H1 (cell line): ENCODE measurements around the gene SLC23A1. TPM values are rescaled to one million over a fixed set of nuclear protein-coding genes. Genes with fewer than 3 reads are reported as not detected.

ENCODE experiments used
- CTCF ChIA-PET: fragments of 300-600 bp; sonication (Branson Sonifier 250); formaldehyde crosslinking; loops from one replicate; lab custom pipeline; 2021; ENCODE audit not compliant: partially characterized antibody; lab: Charles Lee
- POLR2A ChIA-PET: fragments of 300-600 bp; sonication (Branson Sonifier 250); formaldehyde crosslinking; loops from one replicate; lab custom pipeline; 2021; ENCODE audit warnings: inconsistent platforms; ENCODE audit not compliant: partially characterized antibody; lab: Charles Lee
- DNase-seq, 2 experiments: peaks; one replicate each; pipeline versions ENCODE4 v3.0.0 to v3.0.0-alpha.2; 2010 to 2022; ENCODE audit warnings: low spot score in 2 of 2, low read depth in 1 of 2, mixed read lengths in 1 of 2
- FAIRE-seq: peaks from 2 replicates; lab custom pipeline; 2011; peaks lifted over from hg19 to GRCh38; lab: Jason Lieb, UNC
- H2AFZ ChIP-seq: 2 replicates; pipeline ENCODE4 v1.8.1; 2012; ENCODE audit warnings: low read length, inconsistent platforms
- H2AK5ac ChIP-seq: 2 replicates; pipeline ENCODE4 v1.6.1; 2013; ENCODE audit warnings: low read depth, low read length
- H2BK120ac ChIP-seq: replicated peaks from 2 replicates; pipeline ENCODE3; 2013; ENCODE audit warnings: low read depth, low read length, inconsistent platforms
- H2BK12ac ChIP-seq: 2 replicates; pipeline ENCODE4 v1.6.1; 2013; ENCODE audit warnings: low read depth, low read length
- H2BK15ac ChIP-seq: 2 replicates; pipeline ENCODE4 v1.6.1; 2013; ENCODE audit warnings: low read length
- H2BK20ac ChIP-seq: 2 replicates; pipeline ENCODE4 v1.6.1; 2013; ENCODE audit warnings: low read length
- H2BK5ac ChIP-seq: 2 replicates; pipeline ENCODE4 v1.6.1; 2013; ENCODE audit warnings: low read depth, low read length
- H3K14ac ChIP-seq: 2 replicates; pipeline ENCODE4 v1.6.1; 2013; ENCODE audit warnings: inconsistent platforms; ENCODE audit not compliant: insufficient read length
- H3K18ac ChIP-seq: 2 replicates; pipeline ENCODE4 v1.6.1; 2013; ENCODE audit warnings: low read length; ENCODE audit errors: extremely low read depth
- H3K23ac ChIP-seq: 2 replicates; pipeline ENCODE4 v1.6.1; 2013; ENCODE audit warnings: inconsistent platforms; ENCODE audit not compliant: insufficient read length
- H3K23me2 ChIP-seq: 2 replicates; pipeline ENCODE4 v1.6.1; 2013; ENCODE audit warnings: low read depth, low read length
- H3K27ac ChIP-seq: 2 replicates; pipeline ENCODE4 v1.6.1; 2011; ENCODE audit warnings: low read depth, low read length, inconsistent platforms
- H3K27me3 ChIP-seq, 4 experiments: replicated peaks in 1 of 4; 1 replicate in 1 of 4; 2 replicates in 3 of 4; pipeline versions ENCODE4 v1.6.1 to v1.8.1; 2011 to 2013; ENCODE audit warnings: low read length in 3 of 4, mild to moderate bottlenecking in 3 of 4, inconsistent platforms in 2 of 4, mixed read lengths in 2 of 4, moderate library complexity in 1 of 4; ENCODE audit not compliant: control insufficient read depth in 3 of 4, insufficient read depth in 3 of 4; ENCODE audit errors: extremely low read depth in 1 of 4
- H3K36me3 ChIP-seq, 4 experiments: 2 replicates each; pipeline versions ENCODE4 v1.6.1 to v1.8.1; 2011 to 2013; ENCODE audit warnings: mild to moderate bottlenecking in 4 of 4, low read length in 3 of 4, moderate library complexity in 2 of 4, control low read depth in 1 of 4, inconsistent platforms in 1 of 4; ENCODE audit not compliant: insufficient read depth in 4 of 4, control insufficient read depth in 2 of 4
- H3K4ac ChIP-seq: replicated peaks from 2 replicates; pipeline ENCODE3; 2013; ENCODE audit warnings: low read length, low read depth, mixed read lengths, inconsistent platforms; ENCODE audit not compliant: insufficient read length
- H3K4me1 ChIP-seq, 4 experiments: replicated peaks in 1 of 4; 1 replicate in 1 of 4; 2 replicates in 3 of 4; pipeline versions ENCODE4 v1.6.1 to v1.8.1; 2011 to 2013; ENCODE audit warnings: low read length in 3 of 4, inconsistent platforms in 2 of 4, mixed read lengths in 1 of 4; ENCODE audit not compliant: insufficient read depth in 4 of 4, control insufficient read depth in 3 of 4
- H3K4me2 ChIP-seq, 2 experiments: 2 replicates each; pipeline versions ENCODE4 v1.6.1 to v1.8.1; 2011 to 2013; ENCODE audit warnings: low read depth in 2 of 2, low read length in 2 of 2, control low read depth in 1 of 2, inconsistent platforms in 1 of 2, mild to moderate bottlenecking in 1 of 2; ENCODE audit not compliant: insufficient read depth in 1 of 2
- H3K4me3 ChIP-seq, 4 experiments: fragments of 200-600, 300-600 bp in 1 of 4; sonication (generic), shearing (Covaris generic), sonication (Bioruptor Twin) in 1 of 4; 2 replicates each; pipeline versions ENCODE4 v1.5.1 to v1.8.1; 2011 to 2016; ENCODE audit warnings: low read length in 4 of 4, low read depth in 3 of 4, control low read depth in 2 of 4, inconsistent platforms in 2 of 4, mild to moderate bottlenecking in 2 of 4, mixed read lengths in 1 of 4, moderate library complexity in 1 of 4; ENCODE audit not compliant: insufficient read depth in 2 of 4; ENCODE audit errors: extremely low read depth in 1 of 4
- H3K56ac ChIP-seq: replicated peaks from 2 replicates; pipeline ENCODE3; 2013; ENCODE audit warnings: low read depth, mild to moderate bottlenecking, mixed read lengths, low read length, inconsistent platforms; ENCODE audit not compliant: insufficient read length
- H3K79me1 ChIP-seq: 2 replicates; pipeline ENCODE4 v1.6.1; 2013; ENCODE audit warnings: low read depth, low read length, control low read depth
- H3K79me2 ChIP-seq, 2 experiments: 2 replicates each; pipeline versions ENCODE4 v1.6.1 to v1.8.1; 2012 to 2013; ENCODE audit warnings: low read length in 2 of 2, mild to moderate bottlenecking in 2 of 2, inconsistent platforms in 1 of 2; ENCODE audit not compliant: insufficient read depth in 2 of 2, control insufficient read depth in 1 of 2
- H3K9ac ChIP-seq, 4 experiments: replicated peaks in 1 of 4; 1 replicate in 1 of 4; 2 replicates in 3 of 4; pipeline versions ENCODE4 v1.6.1 to v1.8.1; 2011 to 2013; ENCODE audit warnings: low read depth in 3 of 4, low read length in 3 of 4, control low read depth in 2 of 4, mild to moderate bottlenecking in 2 of 4, moderate library complexity in 2 of 4, inconsistent platforms in 1 of 4; ENCODE audit errors: extremely low read depth in 1 of 4
- H3K9me3 ChIP-seq, 2 experiments: 2 replicates each; pipeline versions ENCODE4 v1.6.1 to v1.8.1; 2012 to 2013; ENCODE audit warnings: mild to moderate bottlenecking in 2 of 2, moderate library complexity in 2 of 2, control low read depth in 1 of 2, inconsistent platforms in 1 of 2, low read depth in 1 of 2, low read length in 1 of 2, mixed read lengths in 1 of 2; ENCODE audit not compliant: insufficient read depth in 2 of 2
- H4K20me1 ChIP-seq, 2 experiments: replicated peaks in 1 of 2; 2 replicates each; pipeline versions ENCODE3 to v1.8.1; 2011 to 2013; ENCODE audit warnings: inconsistent platforms in 2 of 2, low read length in 2 of 2, mild to moderate bottlenecking in 1 of 2; ENCODE audit not compliant: insufficient read depth in 2 of 2, control insufficient read depth in 1 of 2
- H4K5ac ChIP-seq: 2 replicates; pipeline ENCODE4 v1.6.1; 2013; ENCODE audit warnings: low read length, low read depth, mixed read lengths, inconsistent platforms; ENCODE audit not compliant: insufficient read length
- H4K8ac ChIP-seq: 2 replicates; pipeline ENCODE4 v1.8.0; 2013; ENCODE audit warnings: mild to moderate bottlenecking, moderate library complexity, low read length, inconsistent platforms; ENCODE audit not compliant: insufficient read depth; ENCODE audit errors: extremely low read depth
- H4K91ac ChIP-seq: replicated peaks from 2 replicates; pipeline ENCODE3; 2013; ENCODE audit warnings: low read length, mixed read lengths, inconsistent platforms; ENCODE audit not compliant: insufficient read length
- BCL11A ChIP-seq, 2 experiments: IDR thresholded peaks; one replicate each; pipeline ENCODE4 v1.6.1; 2011; ENCODE audit warnings: low read depth in 2 of 2, low read length in 2 of 2, mild to moderate bottlenecking in 2 of 2
- CEBPB ChIP-seq: IDR thresholded peaks from 2 replicates; pipeline ENCODE4 v1.6.1; 2012; ENCODE audit warnings: low read depth, low read length
- CTBP2 ChIP-seq: IDR thresholded peaks from 2 replicates; pipeline ENCODE4 v1.7.0; 2011; ENCODE audit warnings: borderline replicate concordance, mild to moderate bottlenecking, moderate library complexity, mixed read lengths, low read length; ENCODE audit not compliant: insufficient read depth, insufficient read length
- EZH2 ChIP-seq: fragments of 200-600 bp; sonication (generic); IDR thresholded peaks from 2 replicates; pipeline ENCODE4 v1.7.1; 2012; ENCODE audit warnings: low read depth, mild to moderate bottlenecking, moderate library complexity, low read length, inconsistent platforms; ENCODE audit not compliant: severe bottlenecking
- HDAC2 ChIP-seq, 2 experiments: fragments of 300-600 bp in 1 of 2; sonication (generic) in 1 of 2; IDR thresholded peaks; 2 replicates each; pipeline ENCODE4 v1.6.1; 2011 to 2012; ENCODE audit warnings: low read depth in 2 of 2, low read length in 2 of 2, mild to moderate bottlenecking in 2 of 2, moderate library complexity in 2 of 2, borderline replicate concordance in 1 of 2, inconsistent platforms in 1 of 2
- MAFK ChIP-seq: IDR thresholded peaks from 2 replicates; pipeline ENCODE4 v1.6.1; 2012; ENCODE audit warnings: low read depth, mild to moderate bottlenecking, improper control_type of control experiment, low read length
- RNF2 ChIP-seq: fragments of 200-900, 300-1000 bp; sonication (generic); IDR thresholded peaks from 2 replicates; pipeline ENCODE4 v1.7.1; 2016; ENCODE audit warnings: borderline replicate concordance, low read depth, mild to moderate bottlenecking, antibody characterized with exemption, low read length; ENCODE audit not compliant: poor library complexity, severe bottlenecking; ENCODE audit errors: missing control alignments
- RXRA ChIP-seq: IDR thresholded peaks from 2 replicates; pipeline ENCODE4 v1.6.1; 2011; ENCODE audit warnings: low read depth, mild to moderate bottlenecking, low read length, moderate library complexity; ENCODE audit not compliant: insufficient read depth
- SAP30 ChIP-seq: fragments of 300-600 bp; sonication (generic); IDR thresholded peaks from 2 replicates; pipeline ENCODE4 v1.7.1; 2012; ENCODE audit warnings: low read length, moderate library complexity, mild to moderate bottlenecking, inconsistent platforms; ENCODE audit not compliant: insufficient read depth, insufficient replicate concordance
- SP1 ChIP-seq: IDR thresholded peaks from 2 replicates; pipeline ENCODE4 v1.6.1; 2011; ENCODE audit warnings: low read depth, low read length
- SP2 ChIP-seq: IDR thresholded peaks from 2 replicates; pipeline ENCODE4 v1.6.1; 2012; ENCODE audit warnings: mild to moderate bottlenecking, low read length, inconsistent platforms
- SRF ChIP-seq: IDR thresholded peaks from 2 replicates; pipeline ENCODE4 v1.6.1; 2011; ENCODE audit warnings: mild to moderate bottlenecking, low read depth, low read length, moderate library complexity
- TBP ChIP-seq: IDR thresholded peaks from 2 replicates; pipeline ENCODE4 v1.6.1; 2011; ENCODE audit warnings: low read depth, low read length, improper control_type of control experiment
- WGBS, 2 experiments: shearing (Covaris generic) in 1 of 2; methylation state at CpG; one replicate each; pipeline versions ENCODE4 v1.1.6 to v1.1.7; 2013 to 2015; ENCODE audit warnings: low lambda C conversion rate in 2 of 2, mixed read lengths in 2 of 2, inconsistent platforms in 1 of 2, low coverage in 1 of 2, missing lambda C conversion rate in 1 of 2; ENCODE audit not compliant: insufficient replicate concordance in 2 of 2, insufficient coverage in 1 of 2, insufficient read length in 1 of 2; ENCODE audit errors: extremely low coverage in 1 of 2, missing lambda C conversion rate in 1 of 2; 5-methylcytosine and 5-hydroxymethylcytosine counted together
- polyA plus RNA-seq, 7 experiments: library from polyadenylated mRNA; depleted of rRNA in 3 of 7; stranded (reverse) in 5 of 7; unstranded in 2 of 7; fragments of >200 nt in 5 of 7; fragments of 200-250 nt in 2 of 7; gene quantifications; 1 replicate in 5 of 7; 2 replicates in 1 of 7; 4 replicates in 1 of 7; pipeline versions ENCODE4 v1.2.1 to v1.2.3, GENCODE V29; 2011 to 2013; ENCODE audit warnings: missing spikeins in 2 of 7, mixed read lengths in 2 of 7
- total RNA-seq: library from RNA; stranded (reverse); fragmentation: NEBNext Ultra II Directional; extraction: Animal tissue kit (Norgen Biotek cat#: 25700); gene quantifications from 2 replicates; pipeline ENCODE4 v1.2.1, GENCODE V29; 2021

Gene SLC23A1
- total and polyA plus RNA-seq, 2 of the 8 experiments (the other 6 are each of a cell fraction or from before 2014, with no cell fraction given), result not detected

- Histone ChIP-seq H3K9ac (no peak overlapping the region), H3K4me1 (peaks cover 0 to 8% (median 4%) of the 10 kb centered on the region in 4 experiments; a peak in 6 of 7 replicates), H3K23ac (no peak overlapping the region), H3K27me3 (0 out of 7 replicates have a peak, but pooled peaks cover 0 to 1% (median 0%) of the 10 kb centered on the region in 4 experiments), H2BK12ac (no peak overlapping the region), H4K20me1 (peaks cover 0 to 1% of the 10 kb centered on the region in 2 experiments), H3K18ac (no peak overlapping the region), H3K27ac (no peak overlapping the region), H2BK15ac (no peak overlapping the region), H4K8ac (no peak overlapping the region; the same call in 1 of the 2 replicates), H3K79me1 (no peaks in the 10 kb centered on the region), H2BK120ac (no peak overlapping the region), H3K4ac (no peak overlapping the region), H3K23me2 (peaks cover 4% of the 10 kb centered on the region; the same call in 1 of the 2 replicates), H3K79me2 (no peaks in the 10 kb centered on the region; a peak in 2 of 4 replicates), H3K4me2 (no peak overlapping the region), H2BK20ac (no peak overlapping the region), H3K14ac (no peak overlapping the region), H2AK5ac (no peak overlapping the region), H3K36me3 (peaks cover 0 to 6% (median 3%) of the 10 kb centered on the region in 4 experiments; a peak in 2 of 8 replicates), H2BK5ac (no peak overlapping the region), H3K9me3 (no peaks in the 10 kb centered on the region), H2AFZ (no peak overlapping the region), H3K4me3 (no peak overlapping the region), H4K91ac (no peak overlapping the region), H3K56ac (no peak overlapping the region), H4K5ac (no peak overlapping the region)
- TF ChIP-seq SAP30 (no peak), CTBP2 (no peak), SRF (no peak), HDAC2 (IDR thresholded peaks at IDR 0.05; ENCODE audit: borderline replicate concordance in 1 of 2, low read depth in 2 of 2, low read length in 2 of 2) (no peak), EZH2 (no peak), BCL11A (IDR thresholded peaks at IDR 0.05; ENCODE audit: low read depth in 2 of 2, low read length in 2 of 2) (no peak), RXRA (no peak), RNF2 (no peak), SP2 (no peak), TBP (no peak), CEBPB (no peak), SP1 (no peak), MAFK (no peak)
- ChIA-PET CTCF (interaction anchor here (0.6 to 3.4 kb wide), 17 partner anchors 9 to 557 kb away, joined by 3 to 16 read pairs (median 4); partner anchors contain the start of gene DNAJC18), POLR2A (interaction anchor here (1.0 to 2.8 kb wide), 8 partner anchors 8 to 123 kb away, joined by 3 to 16 read pairs (median 4); partner anchors contain the start of gene PAIP2)
- DNase-seq (no peak), FAIRE-seq (no peak)
- WGBS, 2 experiments, result 93% methylated on average over 10 of the region's 10 CpGs; no CpG with 5 or more reads in 1 of the 2 experiments
Measured at GRCh38 chr5:139401546-139401945, 18.4 kb upstream of the SLC23A1 start.
